Measurements from ENCODE around the gene CD58. TPM values are rescaled to one million over a fixed set of nuclear protein-coding genes. Genes with fewer than 3 reads are reported as not detected.
"Not testable (repeated sequence)": the region's sequence is repeated elsewhere in the genome, so short reads cannot be mapped to it uniquely, and the experiment has no call there.

The CD58 gene
- total RNA-seq, 1 donor, result 13.8 TPM

- no peak overlapping the region for H3K4me3 ChIP-seq (ENCODE audit: low read depth, low read length)
- DNase-seq (ENCODE audit: low read depth), result no peak
- no peak for TF ChIP-seq CTCF (IDR thresholded peaks at IDR 0.05; ENCODE audit: insufficient read depth, low read depth, low read length)
Measured at GRCh38 chr1:116564426-116564825, 6.4 kb downstream of the CD58 start.

DNA sequence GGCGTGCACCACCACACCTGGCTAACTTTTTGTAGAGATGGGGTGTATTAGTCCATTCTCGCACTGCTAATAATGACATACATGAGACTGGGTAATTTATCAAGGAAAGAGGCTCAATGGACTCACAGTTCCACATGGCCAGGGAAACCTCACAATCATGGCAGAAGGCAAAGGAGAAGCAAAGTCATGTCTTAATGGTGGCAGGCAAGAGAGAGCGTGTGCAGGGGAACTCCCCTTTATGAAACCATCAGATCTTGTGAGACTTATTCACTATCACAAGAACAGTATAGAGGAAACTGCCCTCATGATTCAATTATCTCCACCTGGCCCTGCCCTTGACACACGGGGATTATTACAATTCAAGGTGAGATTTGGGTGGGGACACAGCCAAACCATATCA, 8.4 kb downstream of the CD58 start:
- not testable (repeated sequence) for DNase-seq (ENCODE audit: low read depth); H3K4me3 ChIP-seq (ENCODE audit: low read depth, low read length)

DNA sequence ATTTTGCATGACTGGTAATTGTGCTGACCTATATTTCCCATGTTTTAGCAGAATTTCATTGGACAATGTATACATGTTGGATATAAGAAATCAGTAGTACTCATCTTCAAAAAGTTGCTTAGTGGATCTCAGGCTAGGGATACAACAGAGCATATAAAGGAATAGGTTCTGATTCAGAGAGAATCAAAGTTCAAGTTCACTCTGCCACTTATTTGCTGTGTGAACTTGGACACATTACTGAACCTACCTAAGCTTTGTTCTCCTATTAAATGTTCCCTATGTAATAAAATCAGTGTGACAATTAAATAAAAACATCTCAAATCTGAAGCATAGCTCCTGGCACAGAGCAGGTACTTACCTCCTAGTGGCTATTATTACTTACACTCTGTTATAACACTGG, 9.3 kb downstream of the CD58 start:
- no peak for DNase-seq (ENCODE audit: low read depth)
- TF ChIP-seq CTCF (IDR thresholded peaks at IDR 0.05; ENCODE audit: insufficient read depth, low read depth, low read length), result no peak
- H3K4me3 ChIP-seq (ENCODE audit: low read depth, low read length), result no peak overlapping the region

- no peak for TF ChIP-seq CTCF (IDR thresholded peaks at IDR 0.05; ENCODE audit: insufficient read depth, low read depth, low read length)
- DNase-seq (ENCODE audit: low read depth), result no peak
- no peak overlapping the region for H3K4me3 ChIP-seq (ENCODE audit: low read depth, low read length)
Measured at GRCh38 chr1:116560704-116561490, 9.9 kb downstream of the CD58 start.

GRCh38 chr1:116559304-116559761, 11.5 kb downstream of the CD58 start:
- DNase-seq (ENCODE audit: low read depth), result no peak
- no peak for TF ChIP-seq CTCF (IDR thresholded peaks at IDR 0.05; ENCODE audit: insufficient read depth, low read depth, low read length)

GRCh38 chr1:116558571-116558970, 12.3 kb downstream of the CD58 start:
- no peak for TF ChIP-seq CTCF (IDR thresholded peaks at IDR 0.05; ENCODE audit: insufficient read depth, low read depth, low read length)
- H3K4me3 ChIP-seq (ENCODE audit: low read depth, low read length), result no peak overlapping the region
- DNase-seq (ENCODE audit: low read depth), result no peak

More at GRCh38 chr1:116559304-116559761, 11.5 kb downstream of the CD58 start:
- H3K4me3 ChIP-seq (ENCODE audit: low read depth, low read length), result no peak overlapping the region

GRCh38 chr1:116558140-116558549, 12.7 kb downstream of the CD58 start:
- TF ChIP-seq CTCF (IDR thresholded peaks at IDR 0.05; ENCODE audit: insufficient read depth, low read depth, low read length), result no peak
- no peak for DNase-seq (ENCODE audit: low read depth)
- H3K4me3 ChIP-seq (ENCODE audit: low read depth, low read length), result no peak overlapping the region
